Measurements from ENCODE around the gene LTO1.

Gene LTO1

GRCh38 chr11:69639831-69640230, 35.3 kb downstream of the LTO1 start:
- H3K9me3 ChIP-seq (ENCODE audit: insufficient read depth, low read length) = no peaks in the 10 kb centered on the region
- no peaks in the 10 kb centered on the region for H3K27me3 ChIP-seq (ENCODE audit: insufficient read depth, insufficient read length)
- TF ChIP-seq ZNF274 (IDR thresholded peaks at IDR 0.05; ENCODE audit: low read depth, low read length) = no peak
- TF ChIP-seq SUZ12 (IDR thresholded peaks at IDR 0.05; ENCODE audit: extremely low read depth, insufficient read depth, insufficient read length) = no peak
- no peak for TF ChIP-seq YY1 (IDR thresholded peaks at IDR 0.05; ENCODE audit: insufficient read depth, insufficient read length)
- peaks cover 8% of the 10 kb centered on the region for H3K4me1 ChIP-seq (ENCODE audit: insufficient read depth, insufficient read length)
- peaks cover 20% of the 10 kb centered on the region for H3K36me3 ChIP-seq (ENCODE audit: insufficient read depth, insufficient read length, low read length)
- H3K4me3 ChIP-seq (ENCODE audit: insufficient read length, low read depth) = peak overlapping the region; percentile 64
- peak overlapping the region; percentile 81 for H3K9ac ChIP-seq (ENCODE audit: insufficient read length, low read depth)
- DNase-seq (ENCODE audit: low read depth, low spot score) = no peak

GRCh38 chr11:69638941-69639681, 36.0 kb downstream of the LTO1 start:
- H3K9me3 ChIP-seq (ENCODE audit: insufficient read depth, low read length) = no peaks in the 10 kb centered on the region
- H3K27me3 ChIP-seq (ENCODE audit: insufficient read depth, insufficient read length) = no peaks in the 10 kb centered on the region
- peak overlapping the region; percentile 76 for H3K9ac ChIP-seq (ENCODE audit: insufficient read length, low read depth)
- TF ChIP-seq YY1 (IDR thresholded peaks at IDR 0.05; ENCODE audit: insufficient read depth, insufficient read length) (no peak), ZNF274 (IDR thresholded peaks at IDR 0.05; ENCODE audit: low read depth, low read length) (no peak), SUZ12 (IDR thresholded peaks at IDR 0.05; ENCODE audit: extremely low read depth, insufficient read depth, insufficient read length) (no peak)
- H3K4me1 ChIP-seq (ENCODE audit: insufficient read depth, insufficient read length) = peaks cover 5% of the 10 kb centered on the region
- peak overlapping the region; percentile 64 for H3K4me3 ChIP-seq (ENCODE audit: insufficient read length, low read depth)
- peaks cover 13% of the 10 kb centered on the region for H3K36me3 ChIP-seq (ENCODE audit: insufficient read depth, insufficient read length, low read length)
- DNase-seq (ENCODE audit: low read depth, low spot score) = peak; percentile 96

- peaks cover 4% of the 10 kb centered on the region for H3K36me3 ChIP-seq (ENCODE audit: insufficient read depth, insufficient read length, low read length)
- no peaks in the 10 kb centered on the region for H3K27me3 ChIP-seq (ENCODE audit: insufficient read depth, insufficient read length)
- DNase-seq (ENCODE audit: low read depth, low spot score) = peak; percentile 73
- TF ChIP-seq YY1 (IDR thresholded peaks at IDR 0.05; ENCODE audit: insufficient read depth, insufficient read length) (no peak), SUZ12 (IDR thresholded peaks at IDR 0.05; ENCODE audit: extremely low read depth, insufficient read depth, insufficient read length) (no peak), ZNF274 (IDR thresholded peaks at IDR 0.05; ENCODE audit: low read depth, low read length) (no peak)
- peak overlapping the region; percentile 56 for H3K4me3 ChIP-seq (ENCODE audit: insufficient read length, low read depth)
- H3K9ac ChIP-seq (ENCODE audit: insufficient read length, low read depth) = peak overlapping the region; percentile 83
- no peaks in the 10 kb centered on the region for H3K9me3 ChIP-seq (ENCODE audit: insufficient read depth, low read length)
- no peaks in the 10 kb centered on the region for H3K4me1 ChIP-seq (ENCODE audit: insufficient read depth, insufficient read length)
Measured at GRCh38 chr11:69637941-69638871, 36.9 kb downstream of the LTO1 start.

- peak overlapping the region; percentile 83 for H3K9ac ChIP-seq (ENCODE audit: insufficient read length, low read depth)
- peak overlapping the region; percentile 56 for H3K4me3 ChIP-seq (ENCODE audit: insufficient read length, low read depth)
- H3K4me1 ChIP-seq (ENCODE audit: insufficient read depth, insufficient read length) = no peaks in the 10 kb centered on the region
- no peaks in the 10 kb centered on the region for H3K27me3 ChIP-seq (ENCODE audit: insufficient read depth, insufficient read length)
- TF ChIP-seq YY1 (IDR thresholded peaks at IDR 0.05; ENCODE audit: insufficient read depth, insufficient read length) = no peak
- no peak for TF ChIP-seq SUZ12 (IDR thresholded peaks at IDR 0.05; ENCODE audit: extremely low read depth, insufficient read depth, insufficient read length)
- no peak for TF ChIP-seq ZNF274 (IDR thresholded peaks at IDR 0.05; ENCODE audit: low read depth, low read length)
- DNase-seq (ENCODE audit: low read depth, low spot score) = no peak
- H3K9me3 ChIP-seq (ENCODE audit: insufficient read depth, low read length) = no peaks in the 10 kb centered on the region
- H3K36me3 ChIP-seq (ENCODE audit: insufficient read depth, insufficient read length, low read length) = no peaks in the 10 kb centered on the region
Measured at GRCh38 chr11:69637198-69637940, 37.8 kb downstream of the LTO1 start.

DNA sequence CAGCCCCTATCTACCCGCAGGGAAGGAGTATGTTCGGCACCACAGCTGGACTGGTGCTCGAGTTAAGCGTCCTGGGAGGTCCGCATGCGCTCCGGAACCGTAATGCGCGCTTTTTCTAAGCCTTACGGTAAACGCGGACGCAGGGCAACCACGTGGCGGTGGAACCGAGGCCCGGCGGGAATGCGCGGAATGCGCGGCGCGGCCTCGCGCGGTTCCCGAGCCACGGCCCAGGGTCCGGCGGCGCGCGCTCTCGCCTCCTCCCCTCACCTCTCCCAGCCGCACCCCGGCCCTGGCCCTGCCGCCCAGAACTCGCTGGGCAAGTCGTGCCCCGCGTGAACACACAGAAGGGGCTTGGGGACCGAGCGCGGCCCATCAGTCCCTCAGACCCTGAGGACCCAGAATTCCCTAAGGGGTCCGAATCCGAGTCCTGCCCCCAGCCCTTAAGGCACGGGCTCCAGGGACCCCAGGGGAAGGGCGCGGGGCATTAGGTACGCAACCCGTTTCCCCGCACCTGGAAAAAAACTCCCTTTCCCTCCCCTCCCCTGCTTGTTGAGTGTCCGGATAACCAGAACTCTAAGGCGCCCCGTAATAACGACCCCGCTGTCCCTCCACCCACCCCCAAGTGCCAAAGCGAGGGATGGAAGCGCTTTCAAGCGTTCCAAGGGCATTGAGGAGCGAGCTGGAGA, 38.5 kb downstream of the LTO1 start:
- Histone ChIP-seq H3K27me3 (ENCODE audit: insufficient read depth, insufficient read length) (no peaks in the 10 kb centered on the region), H3K4me1 (ENCODE audit: insufficient read depth, insufficient read length) (no peaks in the 10 kb centered on the region), H3K9ac (ENCODE audit: insufficient read length, low read depth) (peak overlapping the region; percentile 83), H3K9me3 (ENCODE audit: insufficient read depth, low read length) (no peaks in the 10 kb centered on the region), H3K4me3 (ENCODE audit: insufficient read length, low read depth) (peak overlapping the region; percentile 56), H3K36me3 (ENCODE audit: insufficient read depth, insufficient read length, low read length) (no peaks in the 10 kb centered on the region)
- peak; percentile 86 for DNase-seq (ENCODE audit: low read depth, low spot score)
- TF ChIP-seq ZNF274 (IDR thresholded peaks at IDR 0.05; ENCODE audit: low read depth, low read length) (no peak), YY1 (IDR thresholded peaks at IDR 0.05; ENCODE audit: insufficient read depth, insufficient read length) (no peak), SUZ12 (IDR thresholded peaks at IDR 0.05; ENCODE audit: extremely low read depth, insufficient read depth, insufficient read length) (no peak)

DNA sequence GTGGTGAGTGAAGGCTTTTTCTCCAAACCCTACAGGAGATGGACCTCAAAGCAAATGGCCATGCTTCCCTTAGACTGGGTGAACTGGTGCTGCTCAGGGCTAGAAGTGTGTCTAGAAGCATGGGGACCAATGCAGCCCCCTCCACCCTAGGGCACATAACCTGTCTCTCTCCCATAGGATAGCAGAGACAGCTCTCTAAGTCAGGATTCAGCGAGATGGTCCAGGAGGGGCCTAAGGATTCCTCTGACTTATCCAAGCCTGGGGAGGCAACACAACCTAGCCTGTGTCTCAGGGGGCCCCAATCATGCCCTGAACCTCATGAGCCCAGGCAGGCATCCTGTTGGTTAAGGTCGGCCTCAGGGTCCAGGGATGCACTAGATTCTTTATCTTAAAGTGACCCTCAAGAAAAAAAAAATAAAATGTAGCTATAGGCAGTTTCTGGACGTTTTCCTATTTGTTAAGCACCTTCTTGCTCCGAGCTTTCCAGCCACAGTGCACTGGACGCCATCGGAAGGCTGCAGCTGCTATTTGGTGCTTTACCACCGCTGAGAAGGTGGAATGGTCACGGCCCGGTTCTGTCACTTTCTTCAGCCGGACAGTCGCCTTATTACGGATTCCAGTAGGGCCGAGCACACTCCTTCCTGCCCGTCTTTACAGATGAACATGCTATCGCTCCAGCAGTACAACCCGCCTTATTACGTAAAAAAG, 39.2 kb downstream of the LTO1 start:
- Histone ChIP-seq H3K9ac (ENCODE audit: insufficient read length, low read depth) (peak overlapping the region; percentile 83), H3K9me3 (ENCODE audit: insufficient read depth, low read length) (no peaks in the 10 kb centered on the region), H3K27me3 (ENCODE audit: insufficient read depth, insufficient read length) (no peaks in the 10 kb centered on the region), H3K4me3 (ENCODE audit: insufficient read length, low read depth) (peak overlapping the region; percentile 56), H3K4me1 (ENCODE audit: insufficient read depth, insufficient read length) (no peaks in the 10 kb centered on the region), H3K36me3 (ENCODE audit: insufficient read depth, insufficient read length, low read length) (no peaks in the 10 kb centered on the region)
- TF ChIP-seq YY1 (IDR thresholded peaks at IDR 0.05; ENCODE audit: insufficient read depth, insufficient read length) (no peak), ZNF274 (IDR thresholded peaks at IDR 0.05; ENCODE audit: low read depth, low read length) (no peak), SUZ12 (IDR thresholded peaks at IDR 0.05; ENCODE audit: extremely low read depth, insufficient read depth, insufficient read length) (no peak)
- no peak for DNase-seq (ENCODE audit: low read depth, low spot score)
